Measurements from ENCODE around the gene TLE7.

Gene TLE7

GRCh38 chr16:71448274-71448866, 6.5 kb upstream of the TLE7 start:
- DNase-seq, result no peak

DNA sequence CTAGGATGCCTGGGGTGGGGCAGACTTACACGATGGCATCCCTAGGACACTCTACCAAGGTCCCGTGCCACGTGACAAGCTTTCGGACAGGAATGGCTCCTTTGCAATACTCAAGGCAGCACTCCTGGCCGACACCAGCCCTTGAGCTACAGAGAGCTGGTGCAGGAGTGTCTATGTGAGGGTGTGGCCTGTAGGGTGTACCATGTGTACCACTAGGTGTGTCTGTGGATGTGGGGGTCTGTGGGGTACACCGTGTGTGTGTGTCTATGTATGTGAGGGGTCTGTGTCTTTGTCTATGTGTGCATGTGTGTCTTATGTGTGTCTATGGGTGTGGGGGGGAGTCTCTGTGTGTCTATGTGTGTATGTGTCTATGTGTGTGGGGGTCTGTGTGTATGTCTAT, 1.9 kb upstream of the TLE7 start:
- no peak for DNase-seq

- no peak for DNase-seq
Measured at GRCh38 chr16:71441348-71442050, 355 bp downstream of the TLE7 start.

DNA sequence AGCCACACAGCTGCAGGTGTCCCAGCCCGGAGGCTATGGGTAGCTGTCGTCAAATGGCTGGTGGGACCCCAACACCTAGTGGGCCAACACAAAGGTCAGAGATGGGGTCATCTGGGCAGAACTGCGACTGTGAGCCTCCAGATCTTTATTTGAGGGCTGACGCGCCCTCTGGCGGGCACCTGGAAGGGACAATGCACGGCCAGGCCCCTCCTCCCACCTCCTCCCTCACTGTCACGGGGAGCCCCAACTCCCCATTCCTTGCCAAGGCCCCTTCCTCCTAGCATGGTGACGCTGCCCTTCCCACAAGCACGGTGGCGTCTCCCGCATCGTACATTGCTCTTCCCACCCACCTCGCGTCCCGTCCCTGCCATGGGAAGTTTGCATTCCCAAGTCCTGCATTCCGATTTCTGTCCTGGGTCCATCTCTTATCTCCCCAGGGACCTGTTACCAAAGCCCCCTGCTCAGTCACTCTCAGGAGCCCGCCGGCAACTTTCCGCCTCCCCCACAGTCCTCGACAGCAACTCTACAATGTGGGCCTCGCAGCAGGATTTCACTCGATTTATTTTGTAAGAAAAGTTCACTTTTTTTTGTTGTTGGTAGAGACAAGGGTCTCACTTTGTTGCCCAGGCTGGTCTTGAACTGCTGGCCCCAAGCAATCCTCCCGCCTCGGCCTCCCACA, 1.0 kb downstream of the TLE7 start:
- peak; percentile 52 for DNase-seq

GRCh38 chr16:71439523-71439922, 2.3 kb downstream of the TLE7 start:
- no peak for DNase-seq

DNA sequence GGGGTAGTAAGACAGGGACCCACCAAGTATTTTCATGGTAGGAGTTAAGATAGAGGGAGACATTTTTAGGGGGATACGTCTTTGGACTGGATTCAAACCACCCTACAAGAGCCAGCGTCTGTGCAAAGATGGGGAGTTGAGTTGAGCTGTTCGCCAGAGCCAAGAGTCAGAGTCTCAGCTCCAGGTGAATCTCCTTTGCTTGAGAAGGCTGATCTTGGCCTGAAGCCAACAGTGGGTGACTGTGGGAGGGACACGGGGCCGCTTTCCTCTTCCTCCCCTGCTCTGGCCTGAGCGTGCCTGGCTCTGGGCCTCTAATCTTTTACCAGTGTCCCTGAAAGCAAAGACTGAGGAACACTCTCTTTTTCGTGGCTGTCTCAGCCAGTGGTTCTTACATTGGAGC, 5.4 kb downstream of the TLE7 start:
- no peak for DNase-seq

- no peak for DNase-seq
Measured at GRCh38 chr16:71432906-71433305, 8.9 kb downstream of the TLE7 start.

GRCh38 chr16:71431991-71432390, 9.9 kb downstream of the TLE7 start:
- no peak for DNase-seq

- no peak for DNase-seq
Measured at GRCh38 chr16:71431176-71431575, 10.7 kb downstream of the TLE7 start.

- DNase-seq, result no peak
Measured at GRCh38 chr16:71430744-71431143, 11.1 kb downstream of the TLE7 start.

GRCh38 chr16:71429581-71429980, 12.3 kb downstream of the TLE7 start:
- DNase-seq, result no peak

- no peak for DNase-seq
Measured at GRCh38 chr16:71428883-71429282, 13.0 kb downstream of the TLE7 start.

GRCh38 chr16:71428385-71428784, 13.5 kb downstream of the TLE7 start:
- no peak for DNase-seq

- DNase-seq, result no peak
Measured at GRCh38 chr16:71426880-71427615, 14.8 kb downstream of the TLE7 start.

DNA sequence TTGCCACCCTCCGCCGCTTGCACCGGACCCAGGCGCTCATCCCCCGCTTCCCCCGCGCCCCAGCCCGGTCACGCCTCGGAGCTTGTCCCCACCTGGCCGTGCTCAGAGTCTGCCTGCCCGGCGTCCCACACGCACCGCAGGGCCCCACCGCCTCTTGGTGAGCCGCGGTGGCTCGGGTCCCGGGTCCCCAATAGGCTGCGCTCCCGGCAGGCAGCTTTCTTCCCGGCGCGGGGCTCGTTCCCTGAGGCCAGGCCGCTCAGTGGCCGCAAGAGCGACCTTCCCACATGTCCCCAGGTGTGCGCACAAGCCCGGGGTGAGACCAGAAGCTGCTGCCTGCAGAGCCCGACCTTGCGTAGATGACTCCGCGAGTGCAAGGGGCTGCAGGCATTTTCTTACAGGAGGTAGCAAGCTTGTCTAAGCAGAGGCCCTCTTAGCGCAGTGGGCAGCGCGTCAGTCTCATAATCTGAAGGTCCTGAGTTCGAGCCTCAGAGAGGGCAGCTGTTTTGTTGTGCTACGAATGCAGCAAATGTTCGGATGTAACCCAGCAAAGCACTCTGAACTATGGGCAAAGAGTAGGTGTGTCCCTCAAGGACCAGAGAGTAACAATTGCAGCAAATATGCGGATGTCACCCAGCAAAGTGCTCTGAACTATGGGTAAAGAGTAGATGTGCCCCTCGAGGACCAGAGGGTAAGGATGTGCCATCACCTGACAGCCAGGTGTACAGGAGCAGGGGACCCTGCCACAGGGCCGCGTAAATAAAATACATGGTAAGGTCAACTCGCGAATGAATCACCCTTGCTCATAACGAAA, 15.6 kb downstream of the TLE7 start:
- peak; percentile 96 for DNase-seq

GRCh38 chr16:71425746-71426068, 16.1 kb downstream of the TLE7 start:
- peak; percentile 33 for DNase-seq

- no peak for DNase-seq
Measured at GRCh38 chr16:71424626-71425025, 17.2 kb downstream of the TLE7 start.

- DNase-seq, result no peak
Measured at GRCh38 chr16:71423865-71424264, 18.0 kb downstream of the TLE7 start.

DNA sequence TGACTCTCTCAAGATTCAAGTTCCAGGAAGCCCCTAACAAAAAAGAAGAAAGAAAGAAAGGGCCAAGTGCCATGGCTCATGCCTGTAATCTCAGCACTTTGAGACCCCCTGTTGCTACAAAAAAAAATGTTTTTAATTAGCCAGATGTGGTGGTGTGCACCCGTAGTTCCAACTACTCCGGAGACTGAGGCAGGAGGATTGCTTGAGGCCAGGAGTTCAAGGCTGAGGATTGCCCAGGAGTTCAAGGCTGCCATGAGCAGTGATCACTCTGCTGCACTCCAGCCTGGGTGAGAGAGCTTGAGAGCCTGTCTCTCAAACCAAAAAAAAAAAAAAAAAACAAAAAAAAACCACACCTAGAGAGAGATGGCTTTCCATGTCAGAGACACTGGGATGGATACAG, 18.8 kb downstream of the TLE7 start:
- DNase-seq, result no peak

DNA sequence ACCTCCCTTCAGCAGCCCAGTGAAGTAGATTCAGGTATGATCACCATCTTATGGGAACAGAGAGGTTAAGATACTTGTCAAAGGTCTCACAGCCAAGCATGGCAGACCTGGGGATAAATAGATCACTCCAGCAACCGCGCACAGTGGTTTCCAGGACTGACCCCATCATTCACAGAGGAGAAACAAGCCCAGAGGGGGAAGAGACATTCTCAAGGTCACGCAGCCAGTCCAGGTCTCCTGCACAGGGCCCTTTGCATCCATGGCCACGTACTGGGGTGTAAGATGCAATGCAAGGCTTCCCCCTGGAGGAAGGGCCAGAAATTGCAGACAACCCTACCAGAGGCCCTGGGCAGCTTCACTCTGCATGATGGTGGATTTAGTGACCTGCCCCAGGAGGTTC, 19.9 kb downstream of the TLE7 start:
- peak; percentile 69 for DNase-seq

GRCh38 chr16:71414038-71414437, 27.8 kb downstream of the TLE7 start:
- DNase-seq, result no peak

DNA sequence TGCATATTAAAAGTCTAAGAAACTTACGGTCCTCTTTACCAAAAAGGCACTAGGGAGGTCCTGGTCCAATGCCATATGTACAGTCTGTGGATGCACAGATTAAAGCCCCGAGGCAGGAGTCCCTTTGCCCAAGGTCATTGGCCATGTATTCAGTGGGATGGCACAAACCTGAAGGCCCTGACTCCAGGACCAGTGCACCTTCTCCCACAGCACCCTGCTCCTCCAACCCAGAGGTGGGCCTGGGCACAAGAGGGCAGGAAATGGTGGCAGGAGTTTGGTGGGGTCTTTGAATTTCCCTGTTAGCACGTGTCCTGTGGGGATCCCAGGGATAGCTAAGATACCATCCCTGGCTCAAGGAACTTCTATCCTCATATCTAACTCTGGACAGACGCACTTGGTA, 28.5 kb downstream of the TLE7 start:
- DNase-seq, result no peak

Measured in DMS53 (cell line).